ENCODE data around the gene SMIM14.

DNA sequence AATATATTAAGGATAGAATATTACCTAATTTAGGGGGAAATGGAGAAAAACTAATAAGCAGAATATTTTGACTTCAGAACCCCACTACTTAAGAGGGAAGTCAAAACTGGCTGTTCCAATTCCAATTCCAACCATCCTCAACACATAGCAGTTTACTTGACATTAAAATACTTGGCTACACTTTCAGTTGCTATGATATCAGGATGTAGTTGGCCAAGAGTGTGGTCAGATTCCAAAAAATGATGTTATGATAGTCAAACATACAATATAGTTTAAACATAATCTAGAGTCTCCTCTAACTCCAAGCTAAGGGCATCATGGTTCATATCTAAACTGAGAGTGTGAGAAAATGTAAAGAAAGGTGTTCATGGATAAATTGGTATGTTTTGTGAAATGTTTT lies 16.5 kb upstream of the SMIM14 start:
- TF ChIP-seq, protein P1, sequence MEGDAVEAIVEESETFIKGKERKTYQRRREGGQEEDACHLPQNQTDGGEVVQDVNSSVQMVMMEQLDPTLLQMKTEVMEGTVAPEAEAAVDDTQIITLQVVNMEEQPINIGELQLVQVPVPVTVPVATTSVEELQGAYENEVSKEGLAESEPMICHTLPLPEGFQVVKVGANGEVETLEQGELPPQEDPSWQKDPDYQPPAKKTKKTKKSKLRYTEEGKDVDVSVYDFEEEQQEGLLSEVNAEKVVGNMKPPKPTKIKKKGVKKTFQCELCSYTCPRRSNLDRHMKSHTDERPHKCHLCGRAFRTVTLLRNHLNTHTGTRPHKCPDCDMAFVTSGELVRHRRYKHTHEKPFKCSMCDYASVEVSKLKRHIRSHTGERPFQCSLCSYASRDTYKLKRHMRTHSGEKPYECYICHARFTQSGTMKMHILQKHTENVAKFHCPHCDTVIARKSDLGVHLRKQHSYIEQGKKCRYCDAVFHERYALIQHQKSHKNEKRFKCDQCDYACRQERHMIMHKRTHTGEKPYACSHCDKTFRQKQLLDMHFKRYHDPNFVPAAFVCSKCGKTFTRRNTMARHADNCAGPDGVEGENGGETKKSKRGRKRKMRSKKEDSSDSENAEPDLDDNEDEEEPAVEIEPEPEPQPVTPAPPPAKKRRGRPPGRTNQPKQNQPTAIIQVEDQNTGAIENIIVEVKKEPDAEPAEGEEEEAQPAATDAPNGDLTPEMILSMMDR (IDR thresholded peaks at IDR 0.05), result no peak
- no peak for TF ChIP-seq POLR2A (IDR thresholded peaks at IDR 0.05)
- no peak for TF ChIP-seq POLR2AphosphoS5 (IDR thresholded peaks at IDR 0.05; ENCODE audit: insufficient read depth in 1 of 2, low read depth in 1 of 2)
